GM12891 (cell line): ENCODE results near the gene PRSS38.

Source experiments
- POLR2A ChIP-seq: IDR thresholded peaks from 2 replicates; pipeline ENCODE4 v1.6.1; 2011; ENCODE audit warnings: low read depth, low read length, control low read depth
- POLR2AphosphoS5 ChIP-seq: IDR thresholded peaks from 2 replicates; pipeline ENCODE4 v1.6.1; 2011; ENCODE audit warnings: low read depth, low read length, control low read depth
- SPI1 ChIP-seq: IDR thresholded peaks from 2 replicates; pipeline ENCODE4 v1.6.1; 2011; ENCODE audit warnings: low read depth, low read length, control low read depth
- TAF1 ChIP-seq: IDR thresholded peaks from 2 replicates; pipeline ENCODE4 v1.6.1; 2011; ENCODE audit warnings: low read depth, low read length, control low read depth

DNA sequence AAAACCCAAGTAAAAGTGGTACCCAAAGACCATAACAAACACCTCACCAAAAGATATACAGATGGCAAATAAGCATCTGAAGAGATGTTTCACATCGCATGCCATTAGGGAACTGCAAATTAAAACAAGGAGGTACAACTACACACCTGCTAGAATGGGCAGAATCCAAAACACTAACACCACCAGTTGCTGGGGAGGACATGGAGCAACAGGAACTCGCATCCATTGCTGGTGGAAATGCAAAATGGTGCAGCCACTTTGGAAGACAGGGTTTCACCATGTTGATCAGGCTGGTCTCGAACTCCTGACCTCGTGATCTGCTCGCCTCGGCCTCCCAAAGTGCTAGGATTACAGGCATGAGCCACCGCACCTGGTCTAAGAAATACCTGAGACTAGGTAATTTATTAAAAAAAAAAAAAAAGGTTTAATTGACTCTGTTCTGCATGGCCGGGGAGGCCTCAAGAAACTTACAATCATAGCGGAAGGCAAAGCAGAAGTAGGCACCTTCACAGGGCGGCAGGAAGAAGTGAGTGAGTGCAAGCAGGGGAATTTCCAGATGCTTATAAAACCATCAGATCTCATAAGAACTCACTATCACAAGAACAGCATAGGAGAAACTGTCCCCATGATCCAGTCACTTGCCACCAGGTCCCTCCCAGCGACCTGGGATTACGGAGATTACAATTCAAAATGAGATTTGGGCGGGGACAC, 30.2 kb upstream of the PRSS38 start:
- TF ChIP-seq POLR2A = no peak
- no peak for TF ChIP-seq POLR2AphosphoS5
- no peak for TF ChIP-seq SPI1
- TF ChIP-seq TAF1 = no peak
